ENCODE results near the gene TMEM123. TPM values are rescaled to one million over a fixed set of nuclear protein-coding genes. Genes with fewer than 3 reads are reported as not detected.

The TMEM123 gene
- total and polyA plus RNA-seq, 2 of the 13 experiments (the other 11 are each of a cell fraction or from before 2014, with no cell fraction given), result 365 to 2,761 TPM

GRCh38 chr11:102347462-102348370 lies 104.8 kb downstream of the TMEM123 start (continued):
- TF ChIP-seq ZNF720 (CRISPR knock-in tag; IDR thresholded peaks at IDR 0.05), result no peak
- no peak for TF ChIP-seq ATRX (CRISPR knock-in tag; IDR thresholded peaks at IDR 0.05; ENCODE audit: borderline replicate concordance)
- TF ChIP-seq ZSCAN9 (CRISPR knock-in tag; IDR thresholded peaks at IDR 0.05; ENCODE audit: borderline replicate concordance), result no peak
- no peak for TF ChIP-seq ZNF749 (CRISPR knock-in tag; IDR thresholded peaks at IDR 0.05; ENCODE audit: borderline replicate concordance)
- TF ChIP-seq FOXK1 (CRISPR knock-in tag; IDR thresholded peaks at IDR 0.05; ENCODE audit: borderline replicate concordance, low read depth), result no peak
- no peak for TF ChIP-seq ZNF407 (CRISPR knock-in tag; IDR thresholded peaks at IDR 0.05; ENCODE audit: not compliant biosample characterization)
- TF ChIP-seq ZNF816 (CRISPR knock-in tag; IDR thresholded peaks at IDR 0.05; ENCODE audit: borderline replicate concordance), result no peak
- no peak for TF ChIP-seq NFATC3 (CRISPR knock-in tag; IDR thresholded peaks at IDR 0.05)
- no peak for TF ChIP-seq ZNF570 (CRISPR knock-in tag; IDR thresholded peaks at IDR 0.05; ENCODE audit: borderline replicate concordance)
- TF ChIP-seq ZNF513 (CRISPR knock-in tag; conservative IDR thresholded peaks at IDR 0.05), result no peak
- TF ChIP-seq ZNF263 (CRISPR knock-in tag; IDR thresholded peaks at IDR 0.05), result no peak
- no peak for TF ChIP-seq ZNF678 (CRISPR knock-in tag; IDR thresholded peaks at IDR 0.05)
- peak; percentile 59; the same call in 1 of the 2 replicates for TF ChIP-seq ZGPAT (CRISPR knock-in tag; IDR thresholded peaks at IDR 0.05)
- no peak for TF ChIP-seq DPF2 (CRISPR knock-in tag; IDR thresholded peaks at IDR 0.05; ENCODE audit: borderline replicate concordance, low read depth)
- TF ChIP-seq REPIN1 (CRISPR knock-in tag; IDR thresholded peaks at IDR 0.05; ENCODE audit: borderline replicate concordance, low read depth), result no peak
- TF ChIP-seq ZNF746 (CRISPR knock-in tag; IDR thresholded peaks at IDR 0.05), result no peak; the same call in 1 of the 2 replicates

All from HepG2 (cell line).